Activated CD8-positive, alpha-beta T cell treated with anti-CD3 and anti-CD28 coated beads, Interleukin-2, amount 10 ng/mL, durations not matched to agents 7 days and 5 days (primary cell): ENCODE data around the gene VEGFA. TPM values are rescaled to one million over a fixed set of nuclear protein-coding genes. Genes with fewer than 3 reads are reported as not detected.
A peak's percentile ranks its signal among the peaks of the same experiment; 100 is the strongest.

Source experiments
- ATAC-seq: fragments of 150-1000 bp; cut with Tn5 transposase; one replicate; pipeline ENCODE4 v1.10.0; 2021; ENCODE audit warnings: moderate library complexity
- CTCF ChIA-PET: fragments of 350-600 bp; sonication (Branson Sonifier 250); formaldehyde crosslinking; loops from one replicate; lab custom pipeline; 2021; ENCODE audit warnings: antibody characterized with exemption; lab: Charles Lee
- POLR2A ChIA-PET: fragments of 350-600 bp; sonication (Branson Sonifier 250); formaldehyde crosslinking; loops from one replicate; lab custom pipeline; 2021; ENCODE audit warnings: antibody characterized with exemption; lab: Charles Lee
- DNase-seq: peaks from one replicate; pipeline ENCODE4 v3.0.0-alpha.2; 2020
- H3K27ac Mint-ChIP-seq: one replicate; pipeline ENCODE4 v1.8.0; 2021; ENCODE audit warnings: mild to moderate bottlenecking, mixed read lengths
- H3K27me3 Mint-ChIP-seq: one replicate; pipeline ENCODE4 v1.8.0; 2021; ENCODE audit warnings: low read depth, mixed read lengths
- H3K36me3 Mint-ChIP-seq: one replicate; pipeline ENCODE4 v1.8.0; 2021; ENCODE audit warnings: low read depth, mixed read lengths
- H3K4me1 Mint-ChIP-seq: one replicate; pipeline ENCODE4 v1.8.0; 2021; ENCODE audit warnings: low read depth, mixed read lengths
- H3K4me3 Mint-ChIP-seq: one replicate; pipeline ENCODE4 v1.8.0; 2021; ENCODE audit warnings: mild to moderate bottlenecking, mixed read lengths
- H3K9me3 Mint-ChIP-seq: one replicate; pipeline ENCODE4 v1.8.0; 2022; ENCODE audit warnings: mixed read lengths; ENCODE audit not compliant: insufficient read depth
- total RNA-seq, 2 experiments: library from RNA; stranded (reverse); gene quantifications; one replicate each; pipeline ENCODE4 v1.2.3, GENCODE V29; 2021

The VEGFA gene
- total RNA-seq, 2 experiments from 2014 or later: 37.9 to 39.3 TPM

GRCh38 chr6:43821101-43821886 is 51.3 kb downstream of the VEGFA start:
- no peak for ATAC-seq
- peaks cover 17% of the 10 kb centered on the region for H3K27me3 Mint-ChIP-seq
- H3K27ac Mint-ChIP-seq: no peak overlapping the region
- H3K4me1 Mint-ChIP-seq: peaks cover 6% of the 10 kb centered on the region
- H3K9me3 Mint-ChIP-seq: no peaks in the 10 kb centered on the region
- CTCF ChIA-PET: no interaction called here
- POLR2A ChIA-PET: no interaction called here
- no peak for DNase-seq
- H3K4me3 Mint-ChIP-seq: no peak overlapping the region
- no peaks in the 10 kb centered on the region for H3K36me3 Mint-ChIP-seq

- peaks cover 4% of the 10 kb centered on the region for H3K4me1 Mint-ChIP-seq
- H3K27ac Mint-ChIP-seq: no peak overlapping the region
- CTCF ChIA-PET: no interaction called here
- POLR2A ChIA-PET: no interaction called here
- no peak for DNase-seq
- H3K4me3 Mint-ChIP-seq: no peak overlapping the region
- no peak for ATAC-seq
- no peaks in the 10 kb centered on the region for H3K36me3 Mint-ChIP-seq
- no peaks in the 10 kb centered on the region for H3K9me3 Mint-ChIP-seq
- H3K27me3 Mint-ChIP-seq: peaks cover 17% of the 10 kb centered on the region
These were observed 53.4 kb downstream of the VEGFA start for GRCh38 chr6:43823390-43823789.

- Mint-ChIP-seq H3K4me1 (peaks cover 4% of the 10 kb centered on the region), H3K27me3 (peaks cover 17% of the 10 kb centered on the region), H3K27ac (peak overlapping the region; percentile 21), H3K9me3 (no peaks in the 10 kb centered on the region), H3K36me3 (no peaks in the 10 kb centered on the region), H3K4me3 (no peak overlapping the region)
- POLR2A ChIA-PET: no interaction called here
- CTCF ChIA-PET: interaction anchor here (0.7 to 1.2 kb wide), 2 partner anchors 49 to 238 kb away, joined by 3 read pairs; no protein-coding TSS in a partner anchor
- DNase-seq (no peak), ATAC-seq (no peak)
These were observed 54.1 kb downstream of the VEGFA start for GRCh38 chr6:43823879-43824702.

DNA sequence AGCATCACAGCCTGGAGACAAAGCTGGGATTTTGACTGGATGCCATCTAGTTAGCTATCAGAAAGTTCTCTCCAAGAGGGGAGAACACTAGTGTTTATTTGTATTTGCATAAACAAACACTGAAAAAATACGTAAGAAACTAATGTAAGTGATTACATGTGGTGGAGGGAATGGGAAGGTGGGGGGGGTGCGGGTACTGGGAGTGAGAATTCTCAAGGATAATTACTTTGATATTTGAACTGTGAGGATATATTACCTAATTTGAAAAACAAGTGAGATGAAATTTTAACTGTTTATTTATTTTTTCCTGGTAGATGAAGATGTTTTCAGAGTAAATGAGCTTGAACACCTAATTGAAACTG is 54.7 kb downstream of the VEGFA start:
- ATAC-seq (no peak), DNase-seq (no peak)
- ChIA-PET POLR2A (no interaction called here), CTCF (interaction anchor here (0.6 to 1.2 kb wide), 3 partner anchors 50 to 238 kb away, joined by 3 read pairs; no protein-coding TSS in a partner anchor)
- no peaks in the 10 kb centered on the region for H3K36me3 Mint-ChIP-seq
- H3K27ac Mint-ChIP-seq: peak overlapping the region; percentile 21
- no peak overlapping the region for H3K4me3 Mint-ChIP-seq
- peaks cover 16% of the 10 kb centered on the region for H3K27me3 Mint-ChIP-seq
- H3K9me3 Mint-ChIP-seq: no peaks in the 10 kb centered on the region
- H3K4me1 Mint-ChIP-seq: peaks cover 4% of the 10 kb centered on the region

- H3K27ac Mint-ChIP-seq: no peak overlapping the region
- no peak overlapping the region for H3K4me3 Mint-ChIP-seq
- peaks cover 12% of the 10 kb centered on the region for H3K27me3 Mint-ChIP-seq
- H3K9me3 Mint-ChIP-seq: no peaks in the 10 kb centered on the region
- ATAC-seq: no peak
- no peaks in the 10 kb centered on the region for H3K36me3 Mint-ChIP-seq
- peaks cover 4% of the 10 kb centered on the region for H3K4me1 Mint-ChIP-seq
- DNase-seq: no peak
- CTCF ChIA-PET: interaction anchor here (0.6 to 1.2 kb wide), 4 partner anchors 51 to 237 kb away, joined by 3 read pairs; partner anchors contain the start of gene VEGFA
- POLR2A ChIA-PET: no interaction called here
These were observed 55.4 kb downstream of the VEGFA start for GRCh38 chr6:43825187-43826115.

- no peak overlapping the region for H3K27ac Mint-ChIP-seq
- no peaks in the 10 kb centered on the region for H3K9me3 Mint-ChIP-seq
- no peak overlapping the region for H3K4me3 Mint-ChIP-seq
- peaks cover 12% of the 10 kb centered on the region for H3K27me3 Mint-ChIP-seq
- CTCF ChIA-PET: interaction anchor here (0.6 kb wide), 1 partner anchor 677 kb away, joined by 3 read pairs; no protein-coding TSS in a partner anchor
- ATAC-seq: no peak
- no peaks in the 10 kb centered on the region for H3K36me3 Mint-ChIP-seq
- DNase-seq: no peak
- POLR2A ChIA-PET: no interaction called here
- H3K4me1 Mint-ChIP-seq: peaks cover 4% of the 10 kb centered on the region
These were observed 56.7 kb downstream of the VEGFA start for GRCh38 chr6:43826730-43827129.

DNA sequence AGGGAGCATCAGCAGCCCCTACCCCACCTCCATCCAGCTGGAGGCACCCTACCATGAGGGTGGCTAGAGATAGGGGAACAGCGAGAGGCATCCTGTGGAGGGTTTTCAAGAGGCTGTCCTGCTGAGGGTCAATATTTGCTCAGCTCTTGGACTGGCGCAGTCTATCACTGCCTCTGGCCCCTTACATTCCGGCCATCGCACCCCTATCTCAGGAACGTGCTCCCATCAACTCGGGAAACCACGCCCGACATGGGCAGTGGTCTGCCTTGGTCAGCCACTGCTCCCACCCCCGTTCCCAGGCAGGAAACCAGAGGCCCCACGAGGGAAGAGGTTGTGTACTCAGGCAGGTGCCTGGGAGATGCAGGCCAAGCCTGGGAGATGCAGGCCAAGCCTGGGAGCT is 57.9 kb downstream of the VEGFA start:
- Mint-ChIP-seq H3K27ac (no peak overlapping the region), H3K36me3 (no peaks in the 10 kb centered on the region), H3K9me3 (no peaks in the 10 kb centered on the region), H3K27me3 (peaks cover 8% of the 10 kb centered on the region), H3K4me1 (peaks cover 4% of the 10 kb centered on the region), H3K4me3 (no peak overlapping the region)
- DNase-seq (no peak), ATAC-seq (no peak)
- ChIA-PET POLR2A (no interaction called here), CTCF (interaction anchor here (2.4 kb wide), 1 partner anchor 54 kb away, joined by 11 read pairs; no protein-coding TSS in a partner anchor)

GRCh38 chr6:43828711-43829110 is 58.7 kb downstream of the VEGFA start:
- H3K27ac Mint-ChIP-seq: no peak overlapping the region
- ChIA-PET POLR2A (no interaction called here), CTCF (interaction anchor here (2.4 kb wide), 1 partner anchor 55 kb away, joined by 11 read pairs; no protein-coding TSS in a partner anchor)
- H3K4me3 Mint-ChIP-seq: no peak overlapping the region
- H3K9me3 Mint-ChIP-seq: no peaks in the 10 kb centered on the region
- no peak for ATAC-seq
- no peaks in the 10 kb centered on the region for H3K36me3 Mint-ChIP-seq
- H3K4me1 Mint-ChIP-seq: peaks cover 4% of the 10 kb centered on the region
- DNase-seq: no peak
- peaks cover 8% of the 10 kb centered on the region for H3K27me3 Mint-ChIP-seq

- ChIA-PET POLR2A (no interaction called here), CTCF (interaction anchor here (2.4 kb wide), 1 partner anchor 55 kb away, joined by 11 read pairs; no protein-coding TSS in a partner anchor)
- Mint-ChIP-seq H3K27me3 (peaks cover 8% of the 10 kb centered on the region), H3K36me3 (no peaks in the 10 kb centered on the region), H3K27ac (no peak overlapping the region), H3K4me3 (no peak overlapping the region), H3K4me1 (peaks cover 1% of the 10 kb centered on the region), H3K9me3 (no peaks in the 10 kb centered on the region)
- ATAC-seq (no peak), DNase-seq (no peak)
These were observed 59.5 kb downstream of the VEGFA start for GRCh38 chr6:43829470-43829869.

DNA sequence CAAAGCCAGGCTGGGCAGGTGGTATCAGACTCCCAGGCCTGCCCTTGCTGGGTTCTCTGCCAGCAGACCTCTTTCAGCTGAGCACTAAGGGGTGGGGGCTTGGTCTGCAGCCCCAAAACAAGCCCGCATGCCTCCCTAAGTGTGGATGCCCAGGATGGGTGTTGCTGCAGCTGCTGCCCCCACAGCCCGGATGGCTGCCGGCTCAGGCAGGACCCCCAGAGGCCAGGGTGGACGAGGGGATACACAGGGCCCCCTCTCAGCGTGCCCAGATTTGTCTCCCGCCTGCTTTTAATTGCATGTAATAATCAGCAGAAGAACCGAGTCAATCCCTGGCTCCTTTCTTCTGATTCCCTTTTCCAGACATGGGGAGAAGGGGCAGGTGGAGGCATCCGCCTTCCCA is 60.8 kb downstream of the VEGFA start:
- ATAC-seq (no peak), DNase-seq (no peak)
- no peak overlapping the region for H3K4me3 Mint-ChIP-seq
- CTCF ChIA-PET: no interaction called here
- H3K27ac Mint-ChIP-seq: no peak overlapping the region
- peaks cover 8% of the 10 kb centered on the region for H3K27me3 Mint-ChIP-seq
- no peaks in the 10 kb centered on the region for H3K36me3 Mint-ChIP-seq
- H3K9me3 Mint-ChIP-seq: no peaks in the 10 kb centered on the region
- POLR2A ChIA-PET: no interaction called here
- H3K4me1 Mint-ChIP-seq: no peaks in the 10 kb centered on the region

GRCh38 chr6:43831191-43831590 is 61.2 kb downstream of the VEGFA start:
- Mint-ChIP-seq H3K27me3 (peaks cover 8% of the 10 kb centered on the region), H3K36me3 (no peaks in the 10 kb centered on the region), H3K4me1 (no peaks in the 10 kb centered on the region), H3K9me3 (no peaks in the 10 kb centered on the region), H3K27ac (no peak overlapping the region), H3K4me3 (no peak overlapping the region)
- CTCF ChIA-PET: no interaction called here
- DNase-seq (no peak), ATAC-seq (no peak)
- POLR2A ChIA-PET: no interaction called here
